Neuronal stem cell (in vitro differentiated cells): ENCODE data around the gene FOXQ1.

Source experiments
- DNase-seq: peaks from one replicate; pipeline ENCODE4 v3.0.0-alpha.2; 2013; ENCODE audit warnings: low spot score
- H2AFZ ChIP-seq: one replicate; pipeline ENCODE4 v1.6.1; 2013; ENCODE audit warnings: mild to moderate bottlenecking, low read length, inconsistent platforms
- H2AK5ac ChIP-seq: 2 replicates; pipeline ENCODE4 v1.6.1; 2013; ENCODE audit warnings: low read depth, mild to moderate bottlenecking, inconsistent platforms, low read length, moderate library complexity, mixed read lengths
- H2BK120ac ChIP-seq: 2 replicates; pipeline ENCODE4 v1.6.1; 2013; ENCODE audit warnings: low read depth, mild to moderate bottlenecking, inconsistent platforms, low read length, moderate library complexity, mixed read lengths
- H2BK12ac ChIP-seq: one replicate; pipeline ENCODE4 v1.6.1; 2013; ENCODE audit warnings: low read length, inconsistent platforms
- H2BK15ac ChIP-seq: 2 replicates; pipeline ENCODE4 v1.6.1; 2013; ENCODE audit warnings: mild to moderate bottlenecking, low read length, inconsistent platforms, mixed read lengths
- H2BK5ac ChIP-seq: one replicate; pipeline ENCODE4 v1.6.1; 2013; ENCODE audit warnings: inconsistent platforms, mild to moderate bottlenecking, low read length, moderate library complexity
- H3K14ac ChIP-seq: one replicate; pipeline ENCODE4 v1.6.1; 2013; ENCODE audit warnings: low read length, inconsistent platforms
- H3K18ac ChIP-seq: 2 replicates; pipeline ENCODE4 v1.6.1; 2013; ENCODE audit warnings: low read length, inconsistent platforms
- H3K23ac ChIP-seq: 2 replicates; pipeline ENCODE4 v1.6.1; 2013; ENCODE audit warnings: low read depth, mild to moderate bottlenecking, mixed read lengths, low read length, inconsistent platforms; ENCODE audit not compliant: poor library complexity
- H3K27ac ChIP-seq: replicated peaks from 3 replicates; pipeline ENCODE4 v1.5.1; 2013; ENCODE audit warnings: low read length, inconsistent platforms
- H3K27me3 ChIP-seq, 3 experiments: 2 replicates each; pipeline ENCODE4 v1.6.1; 2013; ENCODE audit warnings: low read length in 3 of 3, mild to moderate bottlenecking in 2 of 3, inconsistent platforms in 1 of 3, low read depth in 1 of 3, mixed read lengths in 1 of 3, moderate library complexity in 1 of 3; ENCODE audit not compliant: control insufficient read depth in 3 of 3, insufficient read depth in 3 of 3
- H3K36me3 ChIP-seq, 2 donors: replicated peaks in 1 of 2; 2 replicates each; pipeline ENCODE4 v1.6.1; 2013; ENCODE audit warnings: low read length in 2 of 2; ENCODE audit not compliant: control insufficient read depth in 2 of 2, insufficient read depth in 2 of 2
- H3K4ac ChIP-seq: 2 replicates; pipeline ENCODE4 v1.6.1; 2013; ENCODE audit warnings: inconsistent platforms, mild to moderate bottlenecking, low read length, moderate library complexity
- H3K4me1 ChIP-seq, 2 donors: 1 replicate in 1 of 2; 2 replicates in 1 of 2; pipeline ENCODE4 v1.6.1; 2013; ENCODE audit warnings: low read length in 2 of 2, low read depth in 1 of 2; ENCODE audit not compliant: control insufficient read depth in 2 of 2, insufficient read depth in 1 of 2
- H3K4me2 ChIP-seq: one replicate; pipeline ENCODE4 v1.6.1; 2013; ENCODE audit warnings: mild to moderate bottlenecking, low read length, inconsistent platforms; ENCODE audit not compliant: insufficient read depth, poor library complexity, severe bottlenecking
- H3K4me3 ChIP-seq, 2 donors: 2 replicates each; pipeline ENCODE4 v1.5.1; 2013; ENCODE audit warnings: low read length in 2 of 2, mild to moderate bottlenecking in 2 of 2, inconsistent platforms in 1 of 2, moderate library complexity in 1 of 2
- H3K79me1 ChIP-seq: one replicate; pipeline ENCODE4 v1.6.1; 2013; ENCODE audit warnings: low read depth, mild to moderate bottlenecking, inconsistent platforms, low read length, moderate library complexity
- H3K9ac ChIP-seq: one replicate; pipeline ENCODE4 v1.6.1; 2013; ENCODE audit warnings: mild to moderate bottlenecking, low read depth, low read length, inconsistent platforms; ENCODE audit not compliant: poor library complexity
- H3K9me3 ChIP-seq, 2 donors: replicated peaks in 1 of 2; 2 replicates each; pipeline versions ENCODE3 to v1.6.1; 2013; ENCODE audit warnings: low read length in 2 of 2, mild to moderate bottlenecking in 2 of 2, inconsistent platforms in 1 of 2, low read depth in 1 of 2, mixed read lengths in 1 of 2, moderate library complexity in 1 of 2; ENCODE audit not compliant: control insufficient read depth in 2 of 2, insufficient read depth in 1 of 2
- H4K8ac ChIP-seq: one replicate; pipeline ENCODE4 v1.6.1; 2013; ENCODE audit warnings: low read depth, mild to moderate bottlenecking, inconsistent platforms, low read length, moderate library complexity
- H4K91ac ChIP-seq: one replicate; pipeline ENCODE4 v1.6.1; 2013; ENCODE audit warnings: low read length, low read depth, mild to moderate bottlenecking, inconsistent platforms; ENCODE audit not compliant: poor library complexity
- WGBS, 2 donors: extraction: QIAGEN DNeasy Blood & Tissue Kit; methylation state at CpG; one replicate each; pipeline ENCODE4 v1.1.7; 2013; ENCODE audit warnings: missing lambda C conversion rate in 2 of 2, mixed read lengths in 1 of 2; ENCODE audit not compliant: insufficient read length in 2 of 2, insufficient replicate concordance in 1 of 2; ENCODE audit errors: extremely low coverage in 2 of 2; 5-methylcytosine and 5-hydroxymethylcytosine counted together

The FOXQ1 gene

GRCh38 chr6:1313767-1314503 lies 2.0 kb downstream of the FOXQ1 start:
- no peaks in the 10 kb centered on the region for H3K36me3 ChIP-seq
- peaks cover 0 to 4% of the 10 kb centered on the region in 2 donors for H3K4me1 ChIP-seq
- no peak overlapping the region for H2AFZ ChIP-seq
- no peak overlapping the region for H2BK12ac ChIP-seq
- H2AK5ac ChIP-seq, result no peak overlapping the region
- H3K23ac ChIP-seq, result no peak overlapping the region
- H3K18ac ChIP-seq, result no peak overlapping the region
- no peak overlapping the region for H4K91ac ChIP-seq
- H2BK15ac ChIP-seq, result no peak overlapping the region
- no CpG with 5 or more reads among the region's 45 CpGs for WGBS, 2 donors
- H3K4me3 ChIP-seq, result peak overlapping the region in 1 of 2 donors; percentile 51
- no peaks in the 10 kb centered on the region for H3K9me3 ChIP-seq
- peaks cover 1% of the 10 kb centered on the region for H3K79me1 ChIP-seq
- H3K14ac ChIP-seq, result no peak overlapping the region
- H3K27ac ChIP-seq, result no peak overlapping the region
- peak overlapping the region; percentile 71 for H3K4me2 ChIP-seq
- H3K9ac ChIP-seq, result no peak overlapping the region
- peaks cover 34 to 75% (median 73%) of the 10 kb centered on the region in 3 experiments for H3K27me3 ChIP-seq
- H4K8ac ChIP-seq, result no peak overlapping the region
- no peak overlapping the region for H2BK120ac ChIP-seq
- H2BK5ac ChIP-seq, result no peak overlapping the region
- no peak overlapping the region for H3K4ac ChIP-seq
- no peak for DNase-seq

- Histone ChIP-seq H2BK120ac (no peak overlapping the region), H4K8ac (no peak overlapping the region), H3K9ac (no peak overlapping the region), H2AFZ (no peak overlapping the region), H3K27me3 (peaks cover 34 to 70% (median 66%) of the 10 kb centered on the region in 3 experiments), H2BK15ac (no peak overlapping the region), H3K4me1 (peaks cover 0 to 4% of the 10 kb centered on the region in 2 donors), H2BK5ac (no peak overlapping the region), H2AK5ac (no peak overlapping the region), H3K27ac (no peak overlapping the region), H3K9me3 (no peaks in the 10 kb centered on the region), H3K14ac (no peak overlapping the region), H3K36me3 (no peaks in the 10 kb centered on the region), H3K23ac (no peak overlapping the region), H3K4me2 (no peak overlapping the region), H2BK12ac (no peak overlapping the region), H3K79me1 (peaks cover 1% of the 10 kb centered on the region), H4K91ac (no peak overlapping the region), H3K4ac (no peak overlapping the region), H3K4me3 (no peak overlapping the region), H3K18ac (no peak overlapping the region)
- WGBS, 2 donors, result no CpG with 5 or more reads among the region's 2 CpGs
- DNase-seq, result no peak
These were observed 2.7 kb downstream of the FOXQ1 start for GRCh38 chr6:1314617-1315016.

- H3K27me3 ChIP-seq, result peaks cover 31 to 64% (median 61%) of the 10 kb centered on the region in 3 experiments
These were observed 3.3 kb downstream of the FOXQ1 start for GRCh38 chr6:1315201-1315559.

GRCh38 chr6:1315560-1316386 lies 3.9 kb downstream of the FOXQ1 start:
- no peak overlapping the region for H3K4me3 ChIP-seq
- no peak overlapping the region for H3K9ac ChIP-seq
- H3K4me1 ChIP-seq, result peaks cover 0 to 4% of the 10 kb centered on the region in 2 donors
- no peak overlapping the region for H2BK15ac ChIP-seq
- H2BK5ac ChIP-seq, result no peak overlapping the region
- no peak overlapping the region for H3K27ac ChIP-seq
- peaks cover 1% of the 10 kb centered on the region for H3K79me1 ChIP-seq
- H3K4ac ChIP-seq, result no peak overlapping the region
- H2BK12ac ChIP-seq, result no peak overlapping the region
- H3K27me3 ChIP-seq, result peaks cover 31 to 58% (median 55%) of the 10 kb centered on the region in 3 experiments
- H3K14ac ChIP-seq, result no peak overlapping the region
- H3K36me3 ChIP-seq, result no peaks in the 10 kb centered on the region
- H3K23ac ChIP-seq, result no peak overlapping the region
- H4K8ac ChIP-seq, result no peak overlapping the region
- H3K18ac ChIP-seq, result no peak overlapping the region
- no peak overlapping the region for H2AK5ac ChIP-seq
- no peak overlapping the region for H4K91ac ChIP-seq
- no CpG with 5 or more reads among the region's 11 CpGs for WGBS, 2 donors
- H2BK120ac ChIP-seq, result no peak overlapping the region
- H2AFZ ChIP-seq, result no peak overlapping the region
- no peaks in the 10 kb centered on the region for H3K9me3 ChIP-seq
- peak overlapping the region; percentile 69 for H3K4me2 ChIP-seq
- no peak for DNase-seq

More at GRCh38 chr6:1315201-1315559, 3.3 kb downstream of the FOXQ1 start:
- no peak overlapping the region for H3K4me3 ChIP-seq
- H3K4me2 ChIP-seq, result no peak overlapping the region
- H3K79me1 ChIP-seq, result peaks cover 1% of the 10 kb centered on the region
- no CpG with 5 or more reads among the region's 1 CpG for WGBS, 2 donors
- DNase-seq, result no peak
- no peaks in the 10 kb centered on the region for H3K9me3 ChIP-seq
- H3K18ac ChIP-seq, result no peak overlapping the region
- no peak overlapping the region for H3K4ac ChIP-seq
- H3K23ac ChIP-seq, result no peak overlapping the region
- no peak overlapping the region for H2BK5ac ChIP-seq
- H2BK120ac ChIP-seq, result no peak overlapping the region
- H3K14ac ChIP-seq, result no peak overlapping the region
- no peak overlapping the region for H4K91ac ChIP-seq
- H3K9ac ChIP-seq, result no peak overlapping the region
- H4K8ac ChIP-seq, result no peak overlapping the region
- H3K4me1 ChIP-seq, result peaks cover 0 to 4% of the 10 kb centered on the region in 2 donors
- no peak overlapping the region for H2BK15ac ChIP-seq
- no peaks in the 10 kb centered on the region for H3K36me3 ChIP-seq
- no peak overlapping the region for H2AK5ac ChIP-seq
- H2AFZ ChIP-seq, result no peak overlapping the region
- H2BK12ac ChIP-seq, result no peak overlapping the region
- no peak overlapping the region for H3K27ac ChIP-seq
